Measurements from ENCODE around the gene PARVB. TPM values are rescaled to one million over a fixed set of nuclear protein-coding genes. Genes with fewer than 3 reads are reported as not detected.

Gene PARVB
- total and polyA plus RNA-seq, 3 experiments from 2014 or later, result 6.2 to 84.3 (median 82.1) TPM

GRCh38 chr22:44157916-44158618, 134.0 kb downstream of the PARVB start:
- H3K27ac Mint-ChIP-seq, result peak overlapping the region in 1 of 8 donors; percentile 74
- peaks cover 8% of the 10 kb centered on the region for H3K4me1 ChIP-seq (ENCODE audit: insufficient read depth, low read length)
- no peaks in the 10 kb centered on the region for H3K27me3 ChIP-seq (ENCODE audit: insufficient read depth, low read length, poor library complexity, severe bottlenecking)
- H3K36me3 ChIP-seq (ENCODE audit: insufficient read depth, low read length), result no peaks in the 10 kb centered on the region
- DNase-seq, result no peak
- ChIA-PET POLR2A (no interaction called here), CTCF (no interaction called here)
- H3K4me3 ChIP-seq (ENCODE audit: low read length), result no peak overlapping the region
- H3K27me3 Mint-ChIP-seq, result no peaks in the 10 kb centered on the region
- no peaks in the 10 kb centered on the region for H3K9me3 ChIP-seq (ENCODE audit: low read length)
- no peak overlapping the region for H3K27ac ChIP-seq (ENCODE audit: low read depth, low read length)
- H3K9me3 Mint-ChIP-seq, result no peaks in the 10 kb centered on the region
- no peaks in the 10 kb centered on the region for H3K4me1 Mint-ChIP-seq
- H3K4me3 Mint-ChIP-seq, result no peak overlapping the region
- H3K36me3 Mint-ChIP-seq, result peaks cover 0 to 18% (median 6%) of the 10 kb centered on the region in 3 donors

- H3K36me3 ChIP-seq (ENCODE audit: insufficient read depth, low read length), result no peaks in the 10 kb centered on the region
- no peak overlapping the region for H3K27ac ChIP-seq (ENCODE audit: low read depth, low read length)
- no peaks in the 10 kb centered on the region for H3K4me1 Mint-ChIP-seq
- H3K36me3 Mint-ChIP-seq, result peaks cover 0 to 18% (median 6%) of the 10 kb centered on the region in 3 donors
- H3K27me3 Mint-ChIP-seq, result no peaks in the 10 kb centered on the region
- no peak overlapping the region for H3K4me3 ChIP-seq (ENCODE audit: low read length)
- peak in 1 of 5 donors; percentile 3 for DNase-seq
- H3K4me3 Mint-ChIP-seq, result no peak overlapping the region
- H3K27ac Mint-ChIP-seq, result no peak overlapping the region
- no peaks in the 10 kb centered on the region for H3K9me3 ChIP-seq (ENCODE audit: low read length)
- no peaks in the 10 kb centered on the region for H3K27me3 ChIP-seq (ENCODE audit: insufficient read depth, low read length, poor library complexity, severe bottlenecking)
- ChIA-PET CTCF (no interaction called here), POLR2A (no interaction called here)
- H3K4me1 ChIP-seq (ENCODE audit: insufficient read depth, low read length), result peaks cover 6% of the 10 kb centered on the region
- H3K9me3 Mint-ChIP-seq, result no peaks in the 10 kb centered on the region
These were observed 134.7 kb downstream of the PARVB start for GRCh38 chr22:44158816-44159215.

- no peaks in the 10 kb centered on the region for H3K9me3 Mint-ChIP-seq
- Histone ChIP-seq H3K27me3 (ENCODE audit: insufficient read depth, low read length, poor library complexity, severe bottlenecking) (no peaks in the 10 kb centered on the region), H3K36me3 (ENCODE audit: insufficient read depth, low read length) (no peaks in the 10 kb centered on the region), H3K9me3 (ENCODE audit: low read length) (no peaks in the 10 kb centered on the region), H3K4me1 (ENCODE audit: insufficient read depth, low read length) (peaks cover 2% of the 10 kb centered on the region), H3K27ac (ENCODE audit: low read depth, low read length) (no peak overlapping the region), H3K4me3 (ENCODE audit: low read length) (no peak overlapping the region)
- no peak overlapping the region for H3K4me3 Mint-ChIP-seq
- ChIA-PET CTCF (no interaction called here), POLR2A (no interaction called here)
- peak overlapping the region in 1 of 8 donors; percentile 83 for H3K27ac Mint-ChIP-seq
- no peak for DNase-seq
- no peaks in the 10 kb centered on the region for H3K27me3 Mint-ChIP-seq
- no peaks in the 10 kb centered on the region for H3K4me1 Mint-ChIP-seq
- peaks cover 0 to 18% (median 6%) of the 10 kb centered on the region in 3 donors for H3K36me3 Mint-ChIP-seq
These were observed 135.1 kb downstream of the PARVB start for GRCh38 chr22:44159221-44159620.

- peaks cover 0 to 18% (median 6%) of the 10 kb centered on the region in 3 donors for H3K36me3 Mint-ChIP-seq
- no peak overlapping the region for H3K4me3 Mint-ChIP-seq
- H3K9me3 Mint-ChIP-seq, result no peaks in the 10 kb centered on the region
- no peak overlapping the region for H3K27ac Mint-ChIP-seq
- peaks cover 0 to under 1% of the 10 kb centered on the region in 2 donors for H3K27me3 Mint-ChIP-seq
- Histone ChIP-seq H3K36me3 (ENCODE audit: insufficient read depth, low read length) (no peaks in the 10 kb centered on the region), H3K4me3 (ENCODE audit: low read length) (no peak overlapping the region), H3K27ac (ENCODE audit: low read depth, low read length) (no peak overlapping the region), H3K9me3 (ENCODE audit: low read length) (no peaks in the 10 kb centered on the region), H3K4me1 (ENCODE audit: insufficient read depth, low read length) (no peaks in the 10 kb centered on the region), H3K27me3 (ENCODE audit: insufficient read depth, low read length, poor library complexity, severe bottlenecking) (no peaks in the 10 kb centered on the region)
- H3K4me1 Mint-ChIP-seq, result no peaks in the 10 kb centered on the region
- no peak for DNase-seq
- ChIA-PET POLR2A (no interaction called here), CTCF (no interaction called here)
These were observed 135.7 kb downstream of the PARVB start for GRCh38 chr22:44159811-44160210.

GRCh38 chr22:44160421-44160820, 136.3 kb downstream of the PARVB start:
- ChIA-PET CTCF (no interaction called here), POLR2A (no interaction called here)
- Histone ChIP-seq H3K27me3 (ENCODE audit: insufficient read depth, low read length, poor library complexity, severe bottlenecking) (no peaks in the 10 kb centered on the region), H3K27ac (ENCODE audit: low read depth, low read length) (no peak overlapping the region), H3K36me3 (ENCODE audit: insufficient read depth, low read length) (no peaks in the 10 kb centered on the region), H3K9me3 (ENCODE audit: low read length) (no peaks in the 10 kb centered on the region), H3K4me1 (ENCODE audit: insufficient read depth, low read length) (no peaks in the 10 kb centered on the region), H3K4me3 (ENCODE audit: low read length) (no peak overlapping the region)
- Mint-ChIP-seq H3K36me3 (peaks cover 0 to 18% (median 6%) of the 10 kb centered on the region in 3 donors), H3K27ac (peak overlapping the region in 1 of 8 donors; percentile 33), H3K9me3 (no peaks in the 10 kb centered on the region), H3K27me3 (peaks cover 0 to 1% of the 10 kb centered on the region in 2 donors), H3K4me3 (no peak overlapping the region), H3K4me1 (no peaks in the 10 kb centered on the region)
- peak in 1 of 5 donors; percentile 11 for DNase-seq

- Mint-ChIP-seq H3K27me3 (peaks cover 0 to 1% of the 10 kb centered on the region in 2 donors), H3K36me3 (peaks cover 0 to 18% (median 6%) of the 10 kb centered on the region in 3 donors), H3K4me1 (no peaks in the 10 kb centered on the region), H3K4me3 (no peak overlapping the region), H3K9me3 (no peaks in the 10 kb centered on the region), H3K27ac (no peak overlapping the region)
- Histone ChIP-seq H3K27ac (ENCODE audit: low read depth, low read length) (no peak overlapping the region), H3K4me3 (ENCODE audit: low read length) (no peak overlapping the region), H3K4me1 (ENCODE audit: insufficient read depth, low read length) (no peaks in the 10 kb centered on the region), H3K27me3 (ENCODE audit: insufficient read depth, low read length, poor library complexity, severe bottlenecking) (no peaks in the 10 kb centered on the region), H3K36me3 (ENCODE audit: insufficient read depth, low read length) (no peaks in the 10 kb centered on the region), H3K9me3 (ENCODE audit: low read length) (no peaks in the 10 kb centered on the region)
- ChIA-PET POLR2A (no interaction called here), CTCF (no interaction called here)
- DNase-seq, result peak in 1 of 5 donors; percentile 22
These were observed 137.6 kb downstream of the PARVB start for GRCh38 chr22:44161673-44162072.

- H3K27me3 ChIP-seq (ENCODE audit: insufficient read depth, low read length, poor library complexity, severe bottlenecking), result no peaks in the 10 kb centered on the region
- POLR2A ChIA-PET, result no interaction called here
- H3K9me3 ChIP-seq (ENCODE audit: low read length), result no peaks in the 10 kb centered on the region
- no peaks in the 10 kb centered on the region for H3K4me1 ChIP-seq (ENCODE audit: insufficient read depth, low read length)
- no peak overlapping the region for H3K27ac ChIP-seq (ENCODE audit: low read depth, low read length)
- H3K9me3 Mint-ChIP-seq, result no peaks in the 10 kb centered on the region
- no peak overlapping the region for H3K27ac Mint-ChIP-seq
- H3K36me3 ChIP-seq (ENCODE audit: insufficient read depth, low read length), result no peaks in the 10 kb centered on the region
- H3K4me3 Mint-ChIP-seq, result no peak overlapping the region
- H3K4me1 Mint-ChIP-seq, result no peaks in the 10 kb centered on the region
- no peak overlapping the region for H3K4me3 ChIP-seq (ENCODE audit: low read length)
- peaks cover 0 to 1% of the 10 kb centered on the region in 2 donors for H3K27me3 Mint-ChIP-seq
- no peak for DNase-seq
- peaks cover 0 to 19% (median 4%) of the 10 kb centered on the region in 3 donors for H3K36me3 Mint-ChIP-seq
- CTCF ChIA-PET, result interaction anchor here (1.0 kb wide), 1 partner anchor 10 kb away, joined by 3 read pairs; no protein-coding TSS in a partner anchor
These were observed 138.9 kb downstream of the PARVB start for GRCh38 chr22:44162960-44163359.

GRCh38 chr22:44163536-44163935, 139.4 kb downstream of the PARVB start:
- no peaks in the 10 kb centered on the region for H3K4me1 Mint-ChIP-seq
- POLR2A ChIA-PET, result no interaction called here
- Histone ChIP-seq H3K4me1 (ENCODE audit: insufficient read depth, low read length) (no peaks in the 10 kb centered on the region), H3K4me3 (ENCODE audit: low read length) (no peak overlapping the region), H3K27me3 (ENCODE audit: insufficient read depth, low read length, poor library complexity, severe bottlenecking) (no peaks in the 10 kb centered on the region), H3K36me3 (ENCODE audit: insufficient read depth, low read length) (no peaks in the 10 kb centered on the region), H3K9me3 (ENCODE audit: low read length) (no peaks in the 10 kb centered on the region), H3K27ac (ENCODE audit: low read depth, low read length) (no peak overlapping the region)
- peaks cover 0 to 1% of the 10 kb centered on the region in 2 donors for H3K27me3 Mint-ChIP-seq
- no peak overlapping the region for H3K4me3 Mint-ChIP-seq
- peaks cover 0 to 22% (median 4%) of the 10 kb centered on the region in 3 donors for H3K36me3 Mint-ChIP-seq
- no peak for DNase-seq
- no peak overlapping the region for H3K27ac Mint-ChIP-seq
- H3K9me3 Mint-ChIP-seq, result no peaks in the 10 kb centered on the region
- CTCF ChIA-PET, result interaction anchor here (1.0 kb wide), 1 partner anchor 10 kb away, joined by 3 read pairs; no protein-coding TSS in a partner anchor
